Measurements from ENCODE around the gene ZNF396.

The ZNF396 gene

GRCh38 chr18:35334212-35334611 is 42.9 kb downstream of the ZNF396 start:
- no peak for DNase-seq

- DNase-seq = no peak
Observed at GRCh38 chr18:35331367-35332087, 45.6 kb downstream of the ZNF396 start.

- no peak for DNase-seq
Observed at GRCh38 chr18:35328868-35329267, 48.3 kb downstream of the ZNF396 start.

GRCh38 chr18:35326695-35327387 is 50.3 kb downstream of the ZNF396 start:
- DNase-seq = no peak

GRCh38 chr18:35324926-35325655 is 52.0 kb downstream of the ZNF396 start:
- DNase-seq = no peak

- no peak for DNase-seq
Observed at GRCh38 chr18:35322486-35323458, 54.4 kb downstream of the ZNF396 start.

All from retina (tissue), 1 donor.